GM12878 (cell line): ENCODE measurements around the gene GLB1L2. TPM values are rescaled to one million over a fixed set of nuclear protein-coding genes. Genes with fewer than 3 reads are reported as not detected.

Source experiments
- ATAC-seq: fragments of 200-7000 bp; cut with Tn5 transposase; 3 replicates; pipeline ENCODE4 v1.9.1; 2020; ENCODE audit warnings: mild to moderate bottlenecking, moderate library complexity
- BruUV-seq: library from RNA; stranded (reverse); fragments of 400-500 nt; replicated peaks from 2 replicates; lab custom pipeline; 2021; lab: Mats Ljungman, UMichigan
- CTCF ChIA-PET: fragments of 300-600 bp; sonication (Branson Sonifier 250); formaldehyde crosslinking; extraction: SDS; loops from one replicate; lab custom pipeline; 2021; ENCODE audit warnings: inconsistent platforms; lab: Yijun Ruan, JAX
- POLR2A ChIA-PET: fragments of 350-600 bp; formaldehyde crosslinking; extraction: SDS; loops from one replicate; lab custom pipeline; 2021; ENCODE audit warnings: inconsistent platforms; lab: Charles Lee
- RAD21 ChIA-PET: fragments of 300-600 bp; sonication (Branson Sonifier 250); formaldehyde crosslinking; loops from one replicate; lab custom pipeline; 2023; ENCODE audit warnings: antibody characterized with exemption; ENCODE audit not compliant: unreplicated experiment; lab: Charles Lee
- SMC1A ChIA-PET: fragments of 300-600 bp; sonication (Branson Sonifier 250); formaldehyde crosslinking; loops from one replicate; lab custom pipeline; 2023; ENCODE audit not compliant: unreplicated experiment, uncharacterized antibody; lab: Charles Lee
- DNase-seq: peaks from one replicate; pipeline ENCODE4 v3.0.0-alpha.2; 2011; ENCODE audit warnings: low read depth, low spot score
- FAIRE-seq: peaks from 3 replicates; lab custom pipeline; 2011; peaks lifted over from hg19 to GRCh38; lab: Jason Lieb, UNC
- H2AFZ ChIP-seq: 2 replicates; pipeline ENCODE4 v1.6.0; 2011; ENCODE audit warnings: low read depth, low read length, control low read depth; ENCODE audit not compliant: control insufficient read depth
- H3K27ac ChIP-seq: 2 replicates; pipeline ENCODE4 v1.5.1; 2011; ENCODE audit warnings: control low read depth; ENCODE audit not compliant: control insufficient read depth, insufficient read depth
- H3K27me3 ChIP-seq, 2 experiments: replicated peaks in 1 of 2; 2 replicates each; pipeline versions ENCODE4 v1.6.0 to v1.6.1; 2011; ENCODE audit warnings: low read length in 1 of 2; ENCODE audit not compliant: control insufficient read depth in 2 of 2, insufficient read depth in 2 of 2
- H3K36me3 ChIP-seq, 2 experiments: 2 replicates each; pipeline ENCODE4 v1.5.1; 2011; ENCODE audit warnings: low read length in 1 of 2; ENCODE audit not compliant: control insufficient read depth in 2 of 2, insufficient read depth in 2 of 2
- H3K4me1 ChIP-seq: 2 replicates; pipeline ENCODE4 v1.6.1; 2011; ENCODE audit warnings: mild to moderate bottlenecking, low read length, moderate library complexity, mixed read lengths; ENCODE audit not compliant: control insufficient read depth, insufficient read depth
- H3K4me2 ChIP-seq: 2 replicates; pipeline ENCODE4 v1.6.0; 2011; ENCODE audit warnings: control low read depth; ENCODE audit not compliant: control insufficient read depth, insufficient read depth
- H3K4me3 ChIP-seq: fragments of 200-600 bp; sonication (generic); 2 replicates; pipeline ENCODE4 v1.5.1; 2016
- H3K79me2 ChIP-seq: 2 replicates; pipeline ENCODE4 v1.6.0; 2011; ENCODE audit warnings: low read length; ENCODE audit not compliant: control insufficient read depth, insufficient read depth
- H3K9ac ChIP-seq: 2 replicates; pipeline ENCODE4 v1.8.0; 2011; ENCODE audit warnings: low read length, control low read depth, mixed read lengths; ENCODE audit not compliant: control insufficient read depth, insufficient read depth
- H3K9me3 ChIP-seq: replicated peaks from 3 replicates; pipeline ENCODE4 v1.5.1; 2011; ENCODE audit warnings: mild to moderate bottlenecking, low read length; ENCODE audit not compliant: control insufficient read depth, insufficient read depth
- H4K20me1 ChIP-seq: 2 replicates; pipeline ENCODE4 v1.6.0; 2011; ENCODE audit not compliant: control insufficient read depth, insufficient read depth
- CREB1 ChIP-seq: IDR thresholded peaks from 2 replicates; pipeline ENCODE4 v1.6.1; 2012; ENCODE audit warnings: low read depth, mild to moderate bottlenecking, inconsistent platforms
- GATAD2B ChIP-seq: fragments of 450-650 bp; conservative IDR thresholded peaks from 2 replicates; pipeline ENCODE4 v1.6.1; 2017; ENCODE audit warnings: low read depth, mild to moderate bottlenecking, moderate library complexity
- KAT2A ChIP-seq: conservative IDR thresholded peaks from 2 replicates; pipeline ENCODE4 v1.6.1; 2011; ENCODE audit warnings: low read depth, low read length; ENCODE audit not compliant: control insufficient read depth
- NR2F1 ChIP-seq: fragments of 450-650 bp; conservative IDR thresholded peaks from 2 replicates; pipeline ENCODE4 v1.6.1; 2017; ENCODE audit warnings: mild to moderate bottlenecking
- PBX3 ChIP-seq: IDR thresholded peaks from 2 replicates; pipeline ENCODE4 v1.6.1; 2011; ENCODE audit warnings: mild to moderate bottlenecking, low read depth, low read length, moderate library complexity; ENCODE audit not compliant: insufficient replicate concordance
- SIN3A ChIP-seq: IDR thresholded peaks from 2 replicates; pipeline ENCODE4 v1.6.1; 2012; ENCODE audit warnings: low read depth, low read length, improper control_type of control experiment
- WGBS: methylation state at CpG from one replicate; pipeline ENCODE4 v1.1.6; 2016; ENCODE audit warnings: low lambda C conversion rate; ENCODE audit not compliant: insufficient replicate concordance, insufficient coverage; ENCODE audit errors: missing lambda C conversion rate; 5-methylcytosine and 5-hydroxymethylcytosine counted together
- in situ Hi-C: fragments of 300-500 bp; cut with MboI; formaldehyde crosslinking; loops from 9 replicates; pipeline ENCODE4 v1.14.3; 2018; ENCODE audit warnings: mixed read lengths
- intact Hi-C: fragments of 100-400 bp; cut with micrococcal nuclease; formaldehyde crosslinking; loops from one replicate; pipeline ENCODE4 v1.14.2; 2022; ENCODE audit not compliant: unreplicated experiment
- polyA plus RNA-seq, 11 experiments: library from polyadenylated mRNA; depleted of rRNA in 4 of 11; unstranded in 6 of 11; stranded (reverse) in 5 of 11; fragments of >200 nt; fragmentation: Nextera tagmentation in 4 of 11; fragmentation: Illumina TruSeq in 1 of 11; extraction: Ambion mirVana in 4 of 11; extraction: Trizol in 1 of 11; gene quantifications; 1 replicate in 1 of 11; 2 replicates in 10 of 11; pipeline versions ENCODE4 v1.2.1 to v1.2.3, GENCODE V29; 2011 to 2016; ENCODE audit warnings: inconsistent platforms in 2 of 11, missing spikeins in 2 of 11, low read depth in 1 of 11
- total RNA-seq, 4 experiments: library from RNA; depleted of rRNA in 3 of 4; stranded (reverse); fragments of >200 nt in 3 of 4; fragmentation: Illumina TruSeq in 1 of 4; extraction: Trizol in 1 of 4; gene quantifications; 2 replicates each; pipeline versions ENCODE4 v1.2.1 to v1.2.3, GENCODE V29; 2013 to 2021
- TF ChIP-seq, protein P1 (sequence below): fragments of 450-650 bp; IDR thresholded peaks from 2 replicates; pipeline ENCODE4 v1.6.1; 2017; ENCODE audit warnings: low read depth, mild to moderate bottlenecking, moderate library complexity

The GLB1L2 gene
- total and polyA plus RNA-seq, 10 of the 15 experiments (the other 5 are each of a cell fraction or from before 2014, with no cell fraction given), result 0.04 to 0.85 (median 0.49) TPM

- Histone ChIP-seq H4K20me1 (no peaks in the 10 kb centered on the region), H3K36me3 (no peaks in the 10 kb centered on the region), H3K4me3 (no peak overlapping the region), H3K27me3 (no peaks in the 10 kb centered on the region; a peak in 1 of 4 replicates), H3K9ac (no peak overlapping the region), H3K27ac (no peak overlapping the region), H3K4me2 (no peak overlapping the region), H3K4me1 (no peaks in the 10 kb centered on the region), H2AFZ (no peak overlapping the region), H3K79me2 (no peaks in the 10 kb centered on the region), H3K9me3 (no peaks in the 10 kb centered on the region)
- FAIRE-seq, result no peak
- RAD21 ChIA-PET, result no interaction called here
- ATAC-seq, result no peak
- intact Hi-C loops (loop anchor here (5.0 to 10.0 kb wide), 2 partner anchors 155 to 508 kb away; no protein-coding TSS in a partner anchor), in situ Hi-C loops (no loop called here)
- POLR2A ChIA-PET, result no interaction called here
- DNase-seq, result no peak
- CTCF ChIA-PET, result no interaction called here
- no TSS peak for BruUV-seq
- WGBS, result 63% methylated on average over 10 of the region's 10 CpGs
- TF ChIP-seq GATAD2B (no peak), CREB1 (no peak), KAT2A (no peak), SIN3A (no peak), PBX3 (no peak), NR2F1 (no peak)
- TF ChIP-seq, protein P1, sequence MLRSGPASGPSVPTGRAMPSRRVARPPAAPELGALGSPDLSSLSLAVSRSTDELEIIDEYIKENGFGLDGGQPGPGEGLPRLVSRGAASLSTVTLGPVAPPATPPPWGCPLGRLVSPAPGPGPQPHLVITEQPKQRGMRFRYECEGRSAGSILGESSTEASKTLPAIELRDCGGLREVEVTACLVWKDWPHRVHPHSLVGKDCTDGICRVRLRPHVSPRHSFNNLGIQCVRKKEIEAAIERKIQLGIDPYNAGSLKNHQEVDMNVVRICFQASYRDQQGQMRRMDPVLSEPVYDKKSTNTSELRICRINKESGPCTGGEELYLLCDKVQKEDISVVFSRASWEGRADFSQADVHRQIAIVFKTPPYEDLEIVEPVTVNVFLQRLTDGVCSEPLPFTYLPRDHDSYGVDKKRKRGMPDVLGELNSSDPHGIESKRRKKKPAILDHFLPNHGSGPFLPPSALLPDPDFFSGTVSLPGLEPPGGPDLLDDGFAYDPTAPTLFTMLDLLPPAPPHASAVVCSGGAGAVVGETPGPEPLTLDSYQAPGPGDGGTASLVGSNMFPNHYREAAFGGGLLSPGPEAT, result no peak
- SMC1A ChIA-PET, result no interaction called here
These were observed 27.9 kb downstream of the GLB1L2 start for GRCh38 chr11:134359646-134360045.
